Stimulated activated CD8-positive, alpha-beta memory T cell treated with anti-CD3 and anti-CD28 coated beads, Interleukin-12 subunit alpha, Interleukin-12 subunit beta, amount 100 ng/mL, for 4 hours (primary cell): Measurements from ENCODE around the gene RER1.

ENCODE experiments used
- DNase-seq: peaks from one replicate; pipeline ENCODE4 v3.0.0-alpha.2; 2020; ENCODE audit warnings: low read depth

RER1 gene

GRCh38 chr1:2445823-2446215 is 54.2 kb downstream of the RER1 start:
- DNase-seq = no peak

- DNase-seq = no peak
Measured at GRCh38 chr1:2446394-2446793, 54.8 kb downstream of the RER1 start.

GRCh38 chr1:2446861-2447260 is 55.2 kb downstream of the RER1 start:
- no peak for DNase-seq

DNA sequence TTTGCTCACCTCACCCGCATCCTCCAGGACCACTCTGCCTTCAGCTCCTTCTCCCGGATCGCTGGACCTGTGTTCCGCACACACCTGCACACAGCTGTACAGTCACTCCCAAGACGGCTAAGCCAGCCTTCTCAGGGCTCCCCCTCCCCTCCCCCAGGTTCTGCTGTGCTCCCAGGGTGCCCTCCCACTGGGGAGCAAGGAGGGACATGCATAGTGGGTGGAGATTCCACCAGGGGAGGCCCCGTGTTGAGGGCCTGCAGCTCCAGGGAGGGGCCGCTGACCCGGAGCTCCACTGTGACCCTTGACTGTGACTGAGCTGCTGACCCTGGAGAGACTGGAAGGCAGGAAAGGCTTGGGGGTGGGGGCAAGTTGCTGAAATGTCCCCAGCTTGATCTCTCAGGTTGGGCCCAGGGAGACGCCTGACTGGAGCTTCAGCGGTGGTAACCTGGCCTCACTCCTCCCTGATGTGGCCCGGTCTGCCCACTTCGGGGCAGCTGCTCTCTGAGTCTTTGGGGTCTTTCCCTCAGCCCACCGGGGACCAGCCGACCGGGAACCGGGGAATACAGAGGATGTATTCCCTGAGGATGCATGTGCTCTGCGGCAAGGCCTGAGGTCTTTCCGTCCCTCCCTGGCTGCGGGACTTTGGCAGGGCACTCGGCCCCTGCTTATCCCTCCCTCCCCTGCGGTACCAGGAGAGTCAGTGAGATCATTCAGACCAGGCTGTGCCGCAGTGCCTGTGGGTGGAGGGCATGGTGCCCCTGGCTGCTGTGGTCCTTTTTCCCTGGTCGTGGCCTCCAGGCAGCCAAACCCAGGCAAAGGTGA is 55.8 kb downstream of the RER1 start:
- DNase-seq = no peak

DNA sequence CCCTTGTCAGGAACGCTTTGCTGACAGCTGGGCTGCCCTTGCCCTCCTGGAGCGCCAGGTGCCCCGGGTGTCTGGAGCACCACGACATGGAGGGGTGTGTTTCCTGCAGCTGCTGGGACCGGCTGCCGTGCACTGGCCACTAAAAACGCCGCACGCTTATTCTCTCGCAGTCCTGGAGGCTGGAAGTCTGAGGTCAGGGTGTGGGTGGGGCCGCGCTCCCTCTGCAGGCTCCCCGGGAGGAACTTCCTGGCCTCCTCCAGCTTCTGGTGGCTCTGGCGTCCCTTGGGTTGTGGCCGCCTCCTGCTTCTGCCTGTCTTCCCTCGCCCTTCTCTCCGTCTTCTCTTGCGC is 56.4 kb downstream of the RER1 start:
- DNase-seq = no peak

DNA sequence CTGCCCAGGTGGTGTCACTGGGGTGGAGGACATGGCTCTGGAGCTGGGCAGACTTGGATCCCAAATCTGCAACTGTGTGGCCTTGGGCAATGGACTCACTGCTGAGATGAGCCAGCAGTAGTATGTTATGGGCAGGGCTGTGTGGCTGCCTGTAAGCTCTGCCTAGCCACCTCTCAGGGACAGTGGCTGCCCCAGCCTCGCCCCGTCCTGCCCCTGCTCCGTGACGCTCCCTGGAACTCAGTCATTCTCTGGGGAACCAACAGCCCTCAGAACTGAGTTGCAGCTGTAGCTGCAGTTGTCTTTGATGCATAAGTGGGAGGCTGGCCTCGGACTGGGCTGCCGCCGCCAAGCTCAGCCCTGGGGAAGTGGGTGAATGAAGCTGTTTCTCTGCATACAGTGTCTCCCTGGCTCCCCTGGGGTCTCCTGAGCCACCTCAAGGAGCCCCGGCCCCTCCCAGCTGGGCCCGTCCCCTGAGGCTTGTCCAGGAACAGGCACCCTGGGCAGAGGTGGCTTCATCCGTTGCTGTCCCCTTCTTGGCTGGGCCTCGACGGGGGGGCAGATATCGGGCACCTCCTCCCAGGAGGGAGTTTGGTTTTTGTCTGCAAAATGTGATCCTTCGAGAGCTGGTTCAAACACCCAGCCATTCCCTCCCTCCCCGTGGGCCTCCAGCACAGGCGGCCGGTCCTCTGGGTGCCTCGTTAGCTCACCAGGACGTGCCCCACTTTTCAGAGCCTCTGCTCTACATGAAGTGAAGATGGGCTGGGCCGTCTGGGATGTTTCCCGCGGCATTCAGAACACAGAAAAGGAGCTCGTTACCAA is 58.2 kb downstream of the RER1 start:
- DNase-seq = no peak

GRCh38 chr1:2451741-2452140 is 60.1 kb downstream of the RER1 start:
- DNase-seq = no peak

- no peak for DNase-seq
Measured at GRCh38 chr1:2452201-2452931, 60.7 kb downstream of the RER1 start.

- DNase-seq = no peak
Measured at GRCh38 chr1:2452932-2453315, 61.3 kb downstream of the RER1 start.

DNA sequence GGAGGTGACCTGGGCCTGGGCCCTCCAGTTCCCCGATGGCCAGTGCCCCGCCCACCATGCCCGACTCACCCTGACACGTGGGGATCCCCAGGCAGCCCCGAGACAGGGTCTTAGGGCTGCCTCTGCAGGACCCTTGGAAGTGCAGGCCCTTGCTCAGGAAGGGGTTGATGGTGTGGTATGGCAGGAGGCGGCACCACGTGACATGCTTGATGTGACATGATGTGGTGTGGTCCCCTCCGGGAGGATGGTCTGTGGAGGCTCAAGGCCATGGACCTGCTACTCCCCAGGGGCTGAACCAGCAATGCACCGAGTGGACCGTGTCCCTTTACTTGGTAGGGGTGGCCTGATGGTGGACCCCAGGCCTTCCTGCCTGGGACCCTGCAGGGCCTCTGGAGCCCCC is 62.6 kb downstream of the RER1 start:
- DNase-seq = no peak
